Neuronal stem cell (in vitro differentiated cells): ENCODE results near the gene HAUS8.
A peak's percentile ranks its signal among the peaks of the same experiment; 100 is the strongest.
"Not testable (repeated sequence)": the region's sequence is repeated elsewhere in the genome, so short reads cannot be mapped to it uniquely, and the experiment has no call there.

ENCODE experiments used
- DNase-seq: peaks from one replicate; pipeline ENCODE4 v3.0.0-alpha.2; 2013; ENCODE audit warnings: low spot score
- H2AFZ ChIP-seq: one replicate; pipeline ENCODE4 v1.6.1; 2013; ENCODE audit warnings: mild to moderate bottlenecking, low read length, inconsistent platforms
- H2AK5ac ChIP-seq: 2 replicates; pipeline ENCODE4 v1.6.1; 2013; ENCODE audit warnings: low read depth, mild to moderate bottlenecking, inconsistent platforms, low read length, moderate library complexity, mixed read lengths
- H2BK120ac ChIP-seq: 2 replicates; pipeline ENCODE4 v1.6.1; 2013; ENCODE audit warnings: low read depth, mild to moderate bottlenecking, inconsistent platforms, low read length, moderate library complexity, mixed read lengths
- H2BK12ac ChIP-seq: one replicate; pipeline ENCODE4 v1.6.1; 2013; ENCODE audit warnings: low read length, inconsistent platforms
- H2BK15ac ChIP-seq: 2 replicates; pipeline ENCODE4 v1.6.1; 2013; ENCODE audit warnings: mild to moderate bottlenecking, low read length, inconsistent platforms, mixed read lengths
- H2BK5ac ChIP-seq: one replicate; pipeline ENCODE4 v1.6.1; 2013; ENCODE audit warnings: inconsistent platforms, mild to moderate bottlenecking, low read length, moderate library complexity
- H3K14ac ChIP-seq: one replicate; pipeline ENCODE4 v1.6.1; 2013; ENCODE audit warnings: low read length, inconsistent platforms
- H3K18ac ChIP-seq: 2 replicates; pipeline ENCODE4 v1.6.1; 2013; ENCODE audit warnings: low read length, inconsistent platforms
- H3K23ac ChIP-seq: 2 replicates; pipeline ENCODE4 v1.6.1; 2013; ENCODE audit warnings: low read depth, mild to moderate bottlenecking, mixed read lengths, low read length, inconsistent platforms; ENCODE audit not compliant: poor library complexity
- H3K27ac ChIP-seq: replicated peaks from 3 replicates; pipeline ENCODE4 v1.5.1; 2013; ENCODE audit warnings: low read length, inconsistent platforms
- H3K27me3 ChIP-seq, 3 experiments: 2 replicates each; pipeline ENCODE4 v1.6.1; 2013; ENCODE audit warnings: low read length in 3 of 3, mild to moderate bottlenecking in 2 of 3, inconsistent platforms in 1 of 3, low read depth in 1 of 3, mixed read lengths in 1 of 3, moderate library complexity in 1 of 3; ENCODE audit not compliant: control insufficient read depth in 3 of 3, insufficient read depth in 3 of 3
- H3K36me3 ChIP-seq, 2 donors: replicated peaks in 1 of 2; 2 replicates each; pipeline ENCODE4 v1.6.1; 2013; ENCODE audit warnings: low read length in 2 of 2; ENCODE audit not compliant: control insufficient read depth in 2 of 2, insufficient read depth in 2 of 2
- H3K4ac ChIP-seq: 2 replicates; pipeline ENCODE4 v1.6.1; 2013; ENCODE audit warnings: inconsistent platforms, mild to moderate bottlenecking, low read length, moderate library complexity
- H3K4me1 ChIP-seq, 2 donors: 1 replicate in 1 of 2; 2 replicates in 1 of 2; pipeline ENCODE4 v1.6.1; 2013; ENCODE audit warnings: low read length in 2 of 2, low read depth in 1 of 2; ENCODE audit not compliant: control insufficient read depth in 2 of 2, insufficient read depth in 1 of 2
- H3K4me2 ChIP-seq: one replicate; pipeline ENCODE4 v1.6.1; 2013; ENCODE audit warnings: mild to moderate bottlenecking, low read length, inconsistent platforms; ENCODE audit not compliant: insufficient read depth, poor library complexity, severe bottlenecking
- H3K4me3 ChIP-seq, 2 donors: 2 replicates each; pipeline ENCODE4 v1.5.1; 2013; ENCODE audit warnings: low read length in 2 of 2, mild to moderate bottlenecking in 2 of 2, inconsistent platforms in 1 of 2, moderate library complexity in 1 of 2
- H3K79me1 ChIP-seq: one replicate; pipeline ENCODE4 v1.6.1; 2013; ENCODE audit warnings: low read depth, mild to moderate bottlenecking, inconsistent platforms, low read length, moderate library complexity
- H3K9ac ChIP-seq: one replicate; pipeline ENCODE4 v1.6.1; 2013; ENCODE audit warnings: mild to moderate bottlenecking, low read depth, low read length, inconsistent platforms; ENCODE audit not compliant: poor library complexity
- H3K9me3 ChIP-seq, 2 donors: replicated peaks in 1 of 2; 2 replicates each; pipeline versions ENCODE3 to v1.6.1; 2013; ENCODE audit warnings: low read length in 2 of 2, mild to moderate bottlenecking in 2 of 2, inconsistent platforms in 1 of 2, low read depth in 1 of 2, mixed read lengths in 1 of 2, moderate library complexity in 1 of 2; ENCODE audit not compliant: control insufficient read depth in 2 of 2, insufficient read depth in 1 of 2
- H4K8ac ChIP-seq: one replicate; pipeline ENCODE4 v1.6.1; 2013; ENCODE audit warnings: low read depth, mild to moderate bottlenecking, inconsistent platforms, low read length, moderate library complexity
- H4K91ac ChIP-seq: one replicate; pipeline ENCODE4 v1.6.1; 2013; ENCODE audit warnings: low read length, low read depth, mild to moderate bottlenecking, inconsistent platforms; ENCODE audit not compliant: poor library complexity
- WGBS, 2 donors: extraction: QIAGEN DNeasy Blood & Tissue Kit; methylation state at CpG; one replicate each; pipeline ENCODE4 v1.1.7; 2013; ENCODE audit warnings: missing lambda C conversion rate in 2 of 2, mixed read lengths in 1 of 2; ENCODE audit not compliant: insufficient read length in 2 of 2, insufficient replicate concordance in 1 of 2; ENCODE audit errors: extremely low coverage in 2 of 2; 5-methylcytosine and 5-hydroxymethylcytosine counted together

Gene HAUS8

DNA sequence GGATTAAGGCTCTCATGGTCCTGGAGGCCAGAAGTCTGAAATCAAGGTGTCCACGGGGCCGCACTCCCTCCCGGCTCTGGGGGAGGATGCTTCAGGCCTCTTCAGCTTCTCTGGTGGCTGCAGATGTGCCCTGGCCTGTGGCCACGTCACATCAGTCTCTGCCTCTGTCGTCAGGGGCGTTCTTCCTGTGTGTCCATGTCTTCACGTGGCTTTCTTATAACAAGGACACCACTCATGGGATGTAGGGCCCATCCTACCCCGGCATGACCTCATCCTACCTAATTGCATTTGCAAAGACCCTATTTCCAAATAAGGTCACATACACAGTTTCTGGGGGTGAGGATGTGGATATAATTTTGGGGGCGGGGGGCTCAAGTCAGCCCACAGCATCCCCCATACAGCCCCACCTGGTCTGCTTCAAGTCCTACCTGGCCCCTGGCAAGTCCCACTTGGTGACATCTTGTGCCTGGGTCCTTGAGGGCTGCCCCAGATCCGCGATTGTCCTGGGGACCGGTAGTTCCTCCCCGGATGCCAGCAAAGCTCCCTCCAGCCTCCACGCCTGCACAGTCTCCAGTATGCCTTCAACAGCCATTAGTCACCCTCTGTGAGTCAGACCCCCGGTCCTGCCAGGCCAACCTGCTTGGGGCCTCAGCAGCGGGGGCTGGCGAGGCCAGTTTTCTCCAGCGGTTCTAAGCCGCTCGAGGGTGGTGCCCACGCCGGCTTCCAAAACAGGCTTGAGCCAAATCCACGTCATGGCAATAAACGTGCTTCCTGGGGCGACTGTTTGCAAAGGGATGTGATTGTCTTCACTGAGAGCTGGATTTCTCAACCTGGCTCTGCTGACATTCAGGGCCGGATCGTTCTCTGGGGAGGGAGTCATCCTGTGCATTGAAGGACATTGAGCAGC is 32.5 kb upstream of the HAUS8 start:
- no CpG with 5 or more reads among the region's 27 CpGs for WGBS, 2 donors

DNA sequence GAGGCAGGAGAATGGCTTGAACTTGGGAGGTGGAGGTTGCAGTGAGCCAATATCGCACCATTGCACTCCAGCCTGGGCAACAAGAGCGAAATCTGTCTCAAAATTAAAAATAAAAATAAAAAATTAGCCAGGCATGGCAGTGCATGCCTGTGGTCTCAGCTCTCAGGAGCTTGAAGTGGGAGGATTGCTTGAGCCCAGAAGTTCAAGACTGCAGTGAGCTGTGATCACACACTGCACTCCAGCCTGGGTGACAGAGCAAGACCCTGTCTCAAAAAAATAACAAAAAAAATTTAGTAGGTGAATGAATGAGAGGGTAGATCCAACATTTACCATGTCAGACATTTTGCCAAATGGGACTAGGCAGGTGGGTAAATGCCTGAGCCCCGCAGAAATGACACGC is 31.7 kb upstream of the HAUS8 start:
- not testable (repeated sequence) for H3K4ac ChIP-seq, H2BK5ac ChIP-seq, H3K18ac ChIP-seq, H3K27ac ChIP-seq, H3K79me1 ChIP-seq, H4K91ac ChIP-seq, H2AK5ac ChIP-seq, H2AFZ ChIP-seq, H3K4me1 ChIP-seq, H2BK120ac ChIP-seq, H3K9ac ChIP-seq, H2BK15ac ChIP-seq, DNase-seq, H3K4me3 ChIP-seq, H3K14ac ChIP-seq, H3K27me3 ChIP-seq, H2BK12ac ChIP-seq, H3K4me2 ChIP-seq, H4K8ac ChIP-seq, H3K23ac ChIP-seq
- no CpG with 5 or more reads among the region's 4 CpGs for WGBS, 2 donors
- H3K36me3 ChIP-seq, result peaks cover 24 to 86% of the 10 kb centered on the region in 2 donors
- H3K9me3 ChIP-seq, result peaks cover 7 to 12% of the 10 kb centered on the region in 2 donors

More for the DNA sequence above, 32.5 kb upstream of the HAUS8 start:
- Histone ChIP-seq H3K18ac (no peak overlapping the region), H3K27ac (no peak overlapping the region), H2AFZ (no peak overlapping the region), H3K14ac (peak overlapping the region; percentile 21), H3K79me1 (peaks cover 10% of the 10 kb centered on the region), H3K4me3 (no peak overlapping the region), H4K8ac (no peak overlapping the region), H3K9ac (no peak overlapping the region), H2AK5ac (no peak overlapping the region), H3K4me2 (no peak overlapping the region), H3K9me3 (peaks cover 2 to 4% of the 10 kb centered on the region in 2 donors), H3K36me3 (peaks cover 19 to 86% of the 10 kb centered on the region in 2 donors), H2BK15ac (no peak overlapping the region), H3K27me3 (no peaks in the 10 kb centered on the region), H3K23ac (peak overlapping the region; percentile 73), H4K91ac (no peak overlapping the region), H3K4me1 (peaks cover 0 to 3% of the 10 kb centered on the region in 2 donors), H2BK12ac (no peak overlapping the region), H3K4ac (no peak overlapping the region), H2BK5ac (no peak overlapping the region), H2BK120ac (no peak overlapping the region)
- no peak for DNase-seq

GRCh38 chr19:17105556-17105955 is 30.3 kb upstream of the HAUS8 start:
- H3K36me3 ChIP-seq, result peaks cover 24 to 88% of the 10 kb centered on the region in 2 donors
- no peaks in the 10 kb centered on the region for H3K27me3 ChIP-seq
- H3K4ac ChIP-seq, result no peak overlapping the region
- no CpG with 5 or more reads among the region's 3 CpGs for WGBS, 2 donors
- H3K23ac ChIP-seq, result no peak overlapping the region
- no peak overlapping the region for H2BK15ac ChIP-seq
- no peak overlapping the region for H2BK12ac ChIP-seq
- H2AK5ac ChIP-seq, result no peak overlapping the region
- no peak overlapping the region for H2BK5ac ChIP-seq
- H4K91ac ChIP-seq, result no peak overlapping the region
- no peak overlapping the region for H3K4me3 ChIP-seq
- no peak overlapping the region for H3K9ac ChIP-seq
- H4K8ac ChIP-seq, result no peak overlapping the region
- H3K27ac ChIP-seq, result no peak overlapping the region
- H2BK120ac ChIP-seq, result no peak overlapping the region
- H3K4me1 ChIP-seq, result peaks cover 0 to 3% of the 10 kb centered on the region in 2 donors
- H2AFZ ChIP-seq, result no peak overlapping the region
- H3K14ac ChIP-seq, result no peak overlapping the region
- H3K18ac ChIP-seq, result no peak overlapping the region
- no peak overlapping the region for H3K4me2 ChIP-seq
- DNase-seq, result no peak
- peaks cover 14% of the 10 kb centered on the region for H3K79me1 ChIP-seq
- peaks cover 11 to 19% of the 10 kb centered on the region in 2 donors for H3K9me3 ChIP-seq

GRCh38 chr19:17104679-17105078 is 29.4 kb upstream of the HAUS8 start:
- H2BK5ac ChIP-seq, result no peak overlapping the region
- no CpG with 5 or more reads among the region's 7 CpGs for WGBS, 2 donors
- no peak for DNase-seq

More at GRCh38 chr19:17104679-17105078, 29.4 kb upstream of the HAUS8 start:
- Histone ChIP-seq H3K79me1 (peaks cover 14% of the 10 kb centered on the region), H2AK5ac (no peak overlapping the region), H3K14ac (no peak overlapping the region), H3K36me3 (peaks cover 22 to 82% of the 10 kb centered on the region in 2 donors), H3K4ac (no peak overlapping the region), H2BK12ac (no peak overlapping the region), H3K4me2 (no peak overlapping the region), H2BK15ac (no peak overlapping the region), H3K18ac (no peak overlapping the region), H3K23ac (no peak overlapping the region), H3K27me3 (no peaks in the 10 kb centered on the region), H3K9me3 (peaks cover 11 to 19% of the 10 kb centered on the region in 2 donors), H2AFZ (no peak overlapping the region), H3K9ac (no peak overlapping the region), H2BK120ac (no peak overlapping the region), H3K27ac (no peak overlapping the region), H4K91ac (no peak overlapping the region), H4K8ac (no peak overlapping the region), H3K4me1 (peaks cover 0 to 3% of the 10 kb centered on the region in 2 donors), H3K4me3 (no peak overlapping the region)
